ENCODE data around the gene UCP3. TPM values are rescaled to one million over a fixed set of nuclear protein-coding genes. Genes with fewer than 3 reads are reported as not detected.

UCP3 gene
- total RNA-seq, 4 donors from 2014 or later: 1.3 to 7.6 (median 3.1) TPM

DNA sequence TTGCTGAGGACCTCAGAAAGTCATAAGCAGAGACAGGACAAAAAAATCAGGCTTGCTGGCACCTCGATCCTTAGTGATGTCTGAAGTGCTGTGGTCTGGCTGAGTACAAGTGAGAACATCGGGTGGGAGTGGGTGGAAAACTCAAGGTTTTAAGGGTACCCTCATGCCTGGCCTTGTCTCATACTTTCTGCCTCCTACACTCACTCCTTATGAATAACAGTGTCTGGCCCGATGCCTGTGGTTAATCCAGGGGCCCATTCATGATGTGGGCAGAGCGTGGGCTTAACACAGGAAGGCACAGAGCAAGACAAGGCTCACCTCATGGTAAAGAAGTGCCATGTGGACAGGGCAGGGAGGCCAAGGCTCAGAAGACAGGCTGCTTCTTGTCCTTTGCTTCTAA lies 11.0 kb upstream of the UCP3 start:
- Histone ChIP-seq H3K4me1 (peaks cover 20 to 38% (median 28%) of the 10 kb centered on the region in 4 donors), H3K27ac (peak overlapping the region; percentile 88 to 89 (median 88)), H3K4me3 (no peak overlapping the region), H3K9me3 (no peaks in the 10 kb centered on the region), H3K36me3 (no peaks in the 10 kb centered on the region), H3K27me3 (no peaks in the 10 kb centered on the region)
- TF ChIP-seq POLR2AphosphoS5 (IDR thresholded peaks at IDR 0.05) (no peak), EP300 (IDR thresholded peaks at IDR 0.05; ENCODE audit: low read depth) (no peak), POLR2A (IDR thresholded peaks at IDR 0.05) (no peak)
- TF ChIP-seq, protein P1, sequence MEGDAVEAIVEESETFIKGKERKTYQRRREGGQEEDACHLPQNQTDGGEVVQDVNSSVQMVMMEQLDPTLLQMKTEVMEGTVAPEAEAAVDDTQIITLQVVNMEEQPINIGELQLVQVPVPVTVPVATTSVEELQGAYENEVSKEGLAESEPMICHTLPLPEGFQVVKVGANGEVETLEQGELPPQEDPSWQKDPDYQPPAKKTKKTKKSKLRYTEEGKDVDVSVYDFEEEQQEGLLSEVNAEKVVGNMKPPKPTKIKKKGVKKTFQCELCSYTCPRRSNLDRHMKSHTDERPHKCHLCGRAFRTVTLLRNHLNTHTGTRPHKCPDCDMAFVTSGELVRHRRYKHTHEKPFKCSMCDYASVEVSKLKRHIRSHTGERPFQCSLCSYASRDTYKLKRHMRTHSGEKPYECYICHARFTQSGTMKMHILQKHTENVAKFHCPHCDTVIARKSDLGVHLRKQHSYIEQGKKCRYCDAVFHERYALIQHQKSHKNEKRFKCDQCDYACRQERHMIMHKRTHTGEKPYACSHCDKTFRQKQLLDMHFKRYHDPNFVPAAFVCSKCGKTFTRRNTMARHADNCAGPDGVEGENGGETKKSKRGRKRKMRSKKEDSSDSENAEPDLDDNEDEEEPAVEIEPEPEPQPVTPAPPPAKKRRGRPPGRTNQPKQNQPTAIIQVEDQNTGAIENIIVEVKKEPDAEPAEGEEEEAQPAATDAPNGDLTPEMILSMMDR (IDR thresholded peaks at IDR 0.05): no peak
- intact Hi-C loops (cut with DNase I; ENCODE audit: low total_unique reads): loop anchor here (10.0 kb wide), 1 partner anchor 55 kb away; no protein-coding TSS in a partner anchor
- 75 to 79% methylated on average over 4 of the region's 4 CpGs for whole genome bisulfite sequencing, 2 donors (ENCODE audit: low coverage in 1 of 2)
- in situ Hi-C loops (cut with MboI; ENCODE audit: low pct_ligation_motif_present in 1 of 4, low pct_unique_long_range_greater_than_20kb in 1 of 4, low sequenced_read_pairs in 3 of 4): no loop called here
- no peak for DNase-seq

DNA sequence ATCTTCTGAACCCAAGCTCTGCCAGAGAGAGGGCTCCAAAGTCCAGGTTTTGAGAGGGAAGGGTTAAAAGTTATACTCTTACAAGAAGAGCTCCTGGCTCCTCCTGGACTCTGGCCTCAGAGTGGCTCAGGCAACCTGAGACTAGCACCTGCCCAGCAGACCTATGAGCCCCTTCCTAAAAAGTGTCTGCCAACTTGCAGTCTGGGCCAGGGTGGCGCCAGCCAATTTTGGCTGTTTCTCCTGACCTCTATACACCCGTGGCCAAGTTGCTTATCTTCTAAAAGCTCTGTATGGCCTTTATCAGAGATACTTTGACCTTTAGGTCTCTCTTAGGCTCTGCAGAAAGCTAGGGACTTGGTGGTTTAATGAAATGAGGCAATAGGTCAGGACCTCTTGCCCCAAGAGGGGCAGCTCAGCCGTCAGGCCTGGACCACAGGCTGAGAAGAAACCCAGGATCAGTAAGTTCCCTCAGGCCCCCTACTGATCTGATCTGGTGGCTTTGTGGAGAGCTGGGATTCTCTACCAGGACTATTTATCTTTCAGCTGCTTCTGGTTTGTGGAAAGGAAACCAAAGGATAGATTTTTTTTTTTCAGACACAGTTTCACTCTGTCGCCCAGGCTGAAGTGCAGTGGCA lies 10.3 kb upstream of the UCP3 start:
- H3K27me3 ChIP-seq: no peaks in the 10 kb centered on the region
- H3K4me3 ChIP-seq: no peak overlapping the region
- TF ChIP-seq, protein P1 (IDR thresholded peaks at IDR 0.05): no peak
- TF ChIP-seq POLR2A (IDR thresholded peaks at IDR 0.05) (no peak), EP300 (IDR thresholded peaks at IDR 0.05; ENCODE audit: low read depth) (no peak), POLR2AphosphoS5 (IDR thresholded peaks at IDR 0.05) (no peak)
- no peaks in the 10 kb centered on the region for H3K9me3 ChIP-seq
- peaks cover 20 to 33% (median 28%) of the 10 kb centered on the region in 4 donors for H3K4me1 ChIP-seq
- in situ Hi-C loops (cut with MboI; ENCODE audit: low pct_ligation_motif_present in 1 of 4, low pct_unique_long_range_greater_than_20kb in 1 of 4, low sequenced_read_pairs in 3 of 4) (no loop called here), intact Hi-C loops (cut with DNase I; ENCODE audit: low total_unique reads) (no loop called here)
- no peaks in the 10 kb centered on the region for H3K36me3 ChIP-seq
- 0 to 55% methylated on average over 1 to 4 of the region's 4 CpGs for WGBS, 2 donors (ENCODE audit: low coverage in 1 of 2)
- DNase-seq: no peak
- H3K27ac ChIP-seq: peak overlapping the region; percentile 88 to 89 (median 88)

DNA sequence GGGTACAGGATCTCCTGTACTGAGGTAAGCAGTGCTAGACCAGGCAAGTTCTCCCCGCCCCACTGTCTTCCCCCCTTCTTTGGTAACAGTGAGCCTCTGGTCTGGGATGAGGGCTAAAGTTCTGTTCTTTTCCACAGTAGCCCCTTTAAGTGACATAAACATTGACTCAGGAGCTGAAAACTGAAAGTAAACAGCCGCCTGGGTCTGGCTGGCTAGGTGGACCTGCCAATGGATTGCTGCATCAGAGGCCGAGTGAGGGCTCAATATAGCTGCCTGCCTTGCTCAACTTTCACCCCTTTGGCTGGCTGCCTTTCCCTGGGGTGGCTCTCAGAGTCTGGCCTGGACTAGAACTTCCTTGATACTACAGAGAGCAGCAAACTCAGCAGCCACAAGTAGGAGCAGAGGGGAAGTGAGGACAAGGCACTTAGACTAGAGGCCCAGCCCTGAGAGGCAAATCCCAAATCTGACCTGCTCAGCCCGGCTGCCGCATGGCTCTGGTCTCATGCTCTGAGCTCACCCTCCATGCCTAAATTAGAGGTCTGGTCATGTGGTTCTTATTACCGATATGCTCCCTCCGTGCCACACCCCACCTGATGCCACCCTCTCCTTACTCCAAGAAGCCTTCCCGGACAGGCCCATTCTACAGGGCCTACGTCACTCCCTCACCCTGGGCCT lies 9.6 kb upstream of the UCP3 start:
- WGBS, 2 donors (ENCODE audit: low coverage in 1 of 2): 45% methylated on average over 9 of the region's 9 CpGs; no CpG with 5 or more reads in 1 of the 2 donors
- Histone ChIP-seq H3K9me3 (no peaks in the 10 kb centered on the region), H3K27ac (peak overlapping the region; percentile 88 to 89 (median 88)), H3K36me3 (no peaks in the 10 kb centered on the region), H3K27me3 (no peaks in the 10 kb centered on the region), H3K4me3 (no peak overlapping the region), H3K4me1 (peaks cover 20 to 33% (median 28%) of the 10 kb centered on the region in 4 donors)
- DNase-seq: peak; percentile 93
- intact Hi-C loops (cut with DNase I; ENCODE audit: low total_unique reads): no loop called here
- in situ Hi-C loops (cut with MboI; ENCODE audit: low pct_ligation_motif_present in 1 of 4, low pct_unique_long_range_greater_than_20kb in 1 of 4, low sequenced_read_pairs in 3 of 4): no loop called here
- TF ChIP-seq, protein P1 (IDR thresholded peaks at IDR 0.05): no peak
- TF ChIP-seq EP300 (IDR thresholded peaks at IDR 0.05; ENCODE audit: low read depth): no peak
- peak; percentile 31 to 75 (median 71) for TF ChIP-seq POLR2AphosphoS5 (IDR thresholded peaks at IDR 0.05)
- no peak for TF ChIP-seq POLR2A (IDR thresholded peaks at IDR 0.05)

DNA sequence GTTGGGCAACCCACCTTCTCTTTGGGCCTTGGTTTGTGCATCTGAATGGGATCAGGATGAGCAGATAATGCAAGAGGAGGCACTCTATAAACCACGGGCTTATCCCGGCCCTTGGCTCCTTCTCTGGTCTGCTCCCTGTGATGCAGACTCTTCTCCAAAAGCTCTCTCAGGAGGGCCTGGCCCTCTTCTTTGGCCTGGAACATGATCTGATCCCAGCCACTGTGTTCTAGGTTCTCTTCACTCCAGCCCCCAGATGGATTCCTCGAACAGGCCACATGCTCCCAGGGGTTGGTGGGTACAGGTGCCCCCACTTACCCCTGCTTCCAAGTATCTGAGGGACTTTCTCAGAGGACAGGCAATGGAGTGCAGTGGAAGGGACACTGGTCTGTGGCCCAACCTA lies 8.7 kb upstream of the UCP3 start:
- no peaks in the 10 kb centered on the region for H3K27me3 ChIP-seq
- 80 to 89% methylated on average over 3 of the region's 3 CpGs for WGBS, 2 donors (ENCODE audit: low coverage in 1 of 2)
- in situ Hi-C loops (cut with MboI; ENCODE audit: low pct_ligation_motif_present in 1 of 4, low pct_unique_long_range_greater_than_20kb in 1 of 4, low sequenced_read_pairs in 3 of 4) (no loop called here), intact Hi-C loops (cut with DNase I; ENCODE audit: low total_unique reads) (no loop called here)
- peaks cover 20 to 33% (median 28%) of the 10 kb centered on the region in 4 donors for H3K4me1 ChIP-seq
- no peak overlapping the region for H3K4me3 ChIP-seq
- peak overlapping the region; percentile 88 to 89 (median 88) for H3K27ac ChIP-seq
- no peaks in the 10 kb centered on the region for H3K9me3 ChIP-seq
- no peak for DNase-seq
- TF ChIP-seq EP300 (IDR thresholded peaks at IDR 0.05; ENCODE audit: low read depth) (no peak), POLR2A (IDR thresholded peaks at IDR 0.05) (no peak), POLR2AphosphoS5 (IDR thresholded peaks at IDR 0.05) (no peak)
- TF ChIP-seq, protein P1 (IDR thresholded peaks at IDR 0.05): no peak
- no peaks in the 10 kb centered on the region for H3K36me3 ChIP-seq
